A549 (cell line): ENCODE results near the gene PRRT4. TPM values are rescaled to one million over a fixed set of nuclear protein-coding genes. Genes with fewer than 3 reads are reported as not detected.
A peak's percentile ranks its signal among the peaks of the same experiment; 100 is the strongest.

Source experiments
- ATAC-seq, 2 experiments: fragments of 200-7000 bp in 1 of 2; fragments of >200 bp in 1 of 2; cut with Nextera tagmentation in 1 of 2; cut with Tn5 transposase in 1 of 2; 3 replicates each; pipeline versions ENCODE4 v1.8.0 to v1.9.1; 2018 to 2020; ENCODE audit warnings: mild to moderate bottlenecking in 1 of 2, moderate library complexity in 1 of 2
- CTCF ChIA-PET: fragments of 300-600 bp; sonication (Branson Sonifier 250); formaldehyde crosslinking; extraction: SDS; loops from one replicate; lab custom pipeline; 2021; ENCODE audit warnings: antibody characterized with exemption, inconsistent platforms; lab: Yijun Ruan, JAX
- POLR2A ChIA-PET: fragments of 350-600 bp; formaldehyde crosslinking; extraction: SDS; loops from one replicate; lab custom pipeline; 2021; ENCODE audit warnings: antibody characterized with exemption, inconsistent platforms; lab: Yijun Ruan, JAX
- DNase-seq, 2 experiments: peaks; one replicate each; pipeline versions ENCODE4 v3.0.0 to v3.0.0-alpha.2; 2011 to 2016; ENCODE audit warnings: low read depth in 1 of 2, low spot score in 1 of 2
- FAIRE-seq: peaks from 2 replicates; lab custom pipeline; 2011; peaks lifted over from hg19 to GRCh38; lab: Jason Lieb, UNC
- H3K27ac ChIP-seq, 2 experiments: fragments of >200 bp; sonication (Bioruptor Twin); formaldehyde crosslinking; 3 replicates each; pipeline ENCODE4 v1.5.1; 2016 to 2017
- H3K4me1 ChIP-seq: fragments of >200 bp; sonication (Bioruptor Twin); formaldehyde crosslinking; 3 replicates; pipeline ENCODE4 v1.6.1; 2016
- H3K4me2 ChIP-seq: fragments of >200 bp; sonication (Bioruptor Twin); formaldehyde crosslinking; 3 replicates; pipeline ENCODE4 v1.6.1; 2016
- H3K4me3 ChIP-seq: fragments of >200 bp; sonication (Bioruptor Twin); formaldehyde crosslinking; 3 replicates; pipeline ENCODE4 v1.5.1; 2016
- H3K9me3 ChIP-seq: fragments of >200 bp; sonication (Bioruptor Twin); formaldehyde crosslinking; 3 replicates; pipeline ENCODE4 v1.6.1; 2016
- CHD4 ChIP-seq: fragments of 200-600 bp; sonication (generic); IDR thresholded peaks from 2 replicates; pipeline ENCODE4 v1.6.1; 2016; ENCODE audit warnings: antibody characterized with exemption, mild to moderate bottlenecking, borderline replicate concordance
- CTCF ChIP-seq: fragments of >200 bp; sonication (Bioruptor Twin); formaldehyde crosslinking; IDR thresholded peaks from 3 replicates; pipeline ENCODE4 v1.5.1; 2016
- EHF ChIP-seq: fragments of 250-450 bp; sonication (Bioruptor Pico); IDR thresholded peaks from 2 replicates; pipeline ENCODE4 v1.5.0; 2020; ENCODE audit warnings: mild to moderate bottlenecking
- ESRRA ChIP-seq: fragments of 150-350 bp; IDR thresholded peaks from 2 replicates; pipeline ENCODE4 v1.6.1; 2014; ENCODE audit warnings: mild to moderate bottlenecking, low read length, borderline replicate concordance
- FOSB ChIP-seq: fragments of 250-450 bp; sonication (Bioruptor Pico); IDR thresholded peaks from 2 replicates; pipeline ENCODE4 v1.5.0; 2020; ENCODE audit warnings: mild to moderate bottlenecking, moderate library complexity
- GATA3 ChIP-seq: IDR thresholded peaks from 2 replicates; pipeline ENCODE4 v1.6.1; 2012; ENCODE audit warnings: borderline replicate concordance
- HEYL ChIP-seq: fragments of 250-450 bp; sonication (Bioruptor Pico); IDR thresholded peaks from 2 replicates; pipeline ENCODE4 v1.8.0; 2021; ENCODE audit warnings: mild to moderate bottlenecking, moderate library complexity
- HOXB13 ChIP-seq: fragments of 250-450 bp; sonication (Bioruptor Pico); IDR thresholded peaks from 2 replicates; pipeline ENCODE4 v1.5.0; 2020; ENCODE audit warnings: low read depth, mild to moderate bottlenecking, moderate library complexity
- KDM1A ChIP-seq: fragments of 200-600 bp; sonication (generic); IDR thresholded peaks from 2 replicates; pipeline ENCODE4 v1.6.1; 2016; ENCODE audit warnings: low read depth, mild to moderate bottlenecking
- KDM5A ChIP-seq: fragments of 200-600 bp; sonication (generic); IDR thresholded peaks from 2 replicates; pipeline ENCODE4 v1.6.1; 2016; ENCODE audit warnings: antibody characterized with exemption, mild to moderate bottlenecking
- MAX ChIP-seq: IDR thresholded peaks from 2 replicates; pipeline ENCODE4 v1.6.1; 2012
- MYC ChIP-seq: IDR thresholded peaks from 2 replicates; pipeline ENCODE4 v1.6.1; 2012; ENCODE audit warnings: mild to moderate bottlenecking, inconsistent platforms, low read length, improper control_type of control experiment, borderline replicate concordance
- NR3C1 ChIP-seq: fragments of >200 bp; sonication (Bioruptor Twin); formaldehyde crosslinking; IDR thresholded peaks from 3 replicates; pipeline ENCODE4 v1.6.1; 2017
- PHF8 ChIP-seq: fragments of 200-600 bp; sonication (generic); IDR thresholded peaks from 2 replicates; pipeline ENCODE4 v1.6.1; 2016; ENCODE audit warnings: low read depth, mild to moderate bottlenecking, antibody characterized with exemption, moderate library complexity, borderline replicate concordance
- POLR2A ChIP-seq: IDR thresholded peaks from 2 replicates; pipeline ENCODE4 v1.6.1; 2012; ENCODE audit warnings: mild to moderate bottlenecking, low read length
- RAD21 ChIP-seq, 2 experiments: fragments of >200 bp in 1 of 2; sonication (Bioruptor Twin) in 1 of 2; formaldehyde crosslinking in 1 of 2; IDR thresholded peaks in 1 of 2; conservative IDR thresholded peaks in 1 of 2; 2 replicates in 1 of 2; 3 replicates in 1 of 2; pipeline ENCODE4 v1.6.1; 2012 to 2018; ENCODE audit warnings: inconsistent platforms in 1 of 2
- RFX5 ChIP-seq: fragments of 450-650 bp; IDR thresholded peaks from 2 replicates; pipeline ENCODE4 v1.7.1; 2014; ENCODE audit warnings: antibody characterized with exemption, mild to moderate bottlenecking, moderate library complexity
- SMC3 ChIP-seq: fragments of >200 bp; sonication (Bioruptor Twin); formaldehyde crosslinking; IDR thresholded peaks from 3 replicates; pipeline ENCODE4 v1.6.1; 2018; ENCODE audit warnings: inconsistent platforms
- TFCP2L1 ChIP-seq: fragments of 250-450 bp; sonication (Bioruptor Pico); IDR thresholded peaks from 2 replicates; pipeline ENCODE4 v1.5.0; 2021; ENCODE audit warnings: mild to moderate bottlenecking
- TP53 ChIP-seq: fragments of 250-450 bp; sonication (Bioruptor Pico); IDR thresholded peaks from 2 replicates; pipeline ENCODE4 v1.5.0; 2021; ENCODE audit warnings: mild to moderate bottlenecking, moderate library complexity
- ZSCAN20 ChIP-seq: fragments of 250-450 bp; sonication (Bioruptor Pico); IDR thresholded peaks from 2 replicates; pipeline ENCODE4 v1.8.0; 2022; ENCODE audit warnings: mild to moderate bottlenecking, moderate library complexity
- WGBS: methylation state at CpG from one replicate; pipeline ENCODE4 v1.1.6; 2017; ENCODE audit errors: missing lambda C conversion rate; 5-methylcytosine and 5-hydroxymethylcytosine counted together
- polyA plus RNA-seq, 4 experiments: library from polyadenylated mRNA; depleted of rRNA in 3 of 4; stranded (reverse); fragments of >200 nt; fragmentation: RNase III in 1 of 4; extraction: RNeasy Plus Mini Kit Qiagen cat#74134 plus additional on column Dnase treatment in 1 of 4; gene quantifications; 2 replicates in 3 of 4; 3 replicates in 1 of 4; pipeline ENCODE4 v1.2.3, GENCODE V29; 2011 to 2017
- TF ChIP-seq, protein P1 (sequence below): fragments of 250-450 bp; sonication (Bioruptor Pico); IDR thresholded peaks from 2 replicates; pipeline ENCODE4 v1.5.0; 2021; ENCODE audit warnings: mild to moderate bottlenecking, moderate library complexity, borderline replicate concordance
- TF ChIP-seq, protein P2 (sequence below): fragments of >200 bp; sonication (Bioruptor Twin); formaldehyde crosslinking; IDR thresholded peaks from 3 replicates; pipeline ENCODE4 v1.6.1; 2016
- TF ChIP-seq, protein P3 (sequence below): IDR thresholded peaks from 2 replicates; pipeline ENCODE4 v1.6.1; 2012

PRRT4 gene
- polyA plus RNA-seq, 2 of the 4 experiments (the other 2 are of a cell fraction), result 0.15 to 0.18 TPM

DNA sequence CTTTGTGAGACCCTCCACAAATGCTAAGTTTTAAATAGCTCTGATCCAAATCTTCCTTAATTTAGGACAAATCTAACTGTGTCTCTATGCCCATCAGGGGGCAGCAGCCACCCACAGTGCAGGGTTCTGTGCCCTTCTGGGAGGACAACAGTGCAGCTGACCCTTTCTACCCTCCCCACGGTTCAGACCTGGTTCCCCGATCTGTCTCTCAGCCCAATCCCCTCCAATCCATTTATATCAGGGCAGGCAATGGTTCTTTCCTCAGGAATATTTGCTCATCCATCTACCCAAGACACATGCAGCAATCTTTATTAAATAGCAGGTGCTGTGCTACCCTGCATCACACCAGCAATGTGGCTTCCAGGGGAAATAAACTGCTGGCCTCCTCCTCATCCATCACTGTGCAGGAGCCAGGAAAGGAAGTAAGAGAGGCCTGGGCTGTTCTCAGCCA is 13.8 kb downstream of the PRRT4 start:
- 0% methylated on average over 2 of the region's 2 CpGs for WGBS
- FAIRE-seq, result no peak
- TF ChIP-seq SMC3 (peak; percentile 65), ESRRA (no peak), POLR2A (no peak), RAD21 (conservative IDR thresholded peaks at IDR 0.05 in 1 of 2, IDR thresholded peaks at IDR 0.05 in 1 of 2) (peak; percentile 87 to 94), CTCF (peak; percentile 87)
- peak; percentile 61 to 63 for DNase-seq
- ChIA-PET CTCF (interaction anchor here (0.6 to 13.5 kb wide), 32 partner anchors 9 to 1619 kb away, joined by 3 to 800 read pairs (median 5); partner anchors contain the start of gene PRRT4), POLR2A (interaction anchor here (0.9 to 1.3 kb wide), 2 partner anchors 41 to 62 kb away, joined by 3 to 13 read pairs; partner anchors contain the start of gene IMPDH1)
- Histone ChIP-seq H3K4me1 (peaks cover 5% of the 10 kb centered on the region; the same call in 2 of the 3 replicates), H3K4me3 (no peak overlapping the region), H3K4me2 (no peak overlapping the region), H3K27ac (no peak overlapping the region), H3K9me3 (no peaks in the 10 kb centered on the region)
- ATAC-seq, result peak; percentile 66 to 77; a peak in 5 of 6 replicates

- H3K27ac ChIP-seq, result peak overlapping the region in 1 of 2 experiments; percentile 89; a peak in 3 of 6 replicates
- TF ChIP-seq ZSCAN20 (CRISPR knock-in tag) (no peak), NR3C1 (no peak), HOXB13 (CRISPR knock-in tag) (no peak)
- CTCF ChIA-PET, result interaction anchor here (0.7 to 13.5 kb wide), 6 partner anchors 22 to 541 kb away, joined by 3 to 800 read pairs (median 8); no protein-coding TSS in a partner anchor
- ATAC-seq (no peak), FAIRE-seq (no peak), DNase-seq (no peak)
- H3K9me3 ChIP-seq, result no peaks in the 10 kb centered on the region
- peak overlapping the region; percentile 88 for H3K4me2 ChIP-seq
- peak overlapping the region; percentile 94; the same call in 2 of the 3 replicates for H3K4me3 ChIP-seq
- POLR2A ChIA-PET, result interaction anchor here (0.7 to 1.7 kb wide), 8 partner anchors 9 to 65 kb away, joined by 3 to 6 read pairs (median 3); partner anchors contain the start of gene IMPDH1
- WGBS, result 74% methylated on average over 5 of the region's 5 CpGs
- peaks cover 20% of the 10 kb centered on the region; the same call in 2 of the 3 replicates for H3K4me1 ChIP-seq
These were observed 17.1 kb downstream of the PRRT4 start for GRCh38 chr7:128344431-128344774.

GRCh38 chr7:128343554-128344430 is 17.7 kb downstream of the PRRT4 start, which contains the start of gene RBM28:
Gene RBM28 (minus strand): TSS chr7:128343908. CDS start chr7:128343793, 115 bp downstream.
- Histone ChIP-seq H3K4me3 (peak within 1 kb of the TSS; percentile 94), H3K9me3 (no peaks in the 10 kb centered on the region), H3K27ac (peak within 1 kb of the TSS; percentile 89 to 94), H3K4me1 (peaks cover 20% of the 10 kb centered on the region; the same call in 2 of the 3 replicates), H3K4me2 (peak within 1 kb of the TSS; percentile 99)
- ChIA-PET POLR2A (interaction anchor here (0.6 to 1.7 kb wide), 16 partner anchors 8 to 423 kb away, joined by 3 to 6 read pairs (median 3); partner anchors contain the start of gene IMPDH1), CTCF (interaction anchor here (0.9 to 13.5 kb wide), 5 partner anchors 23 to 539 kb away, joined by 3 to 800 read pairs (median 11); no protein-coding TSS in a partner anchor)
- WGBS, result 13% methylated on average over 42 of the region's 49 CpGs
- no peak for FAIRE-seq
- DNase-seq, result peak; percentile 92 to 98
- peak; percentile 87 to 95 for ATAC-seq
- TF ChIP-seq FOSB (CRISPR knock-in tag) (no peak), CHD4 (no peak), PHF8 (peak; percentile 99), MYC (peak; percentile 46; the same call in 1 of the 2 replicates), TP53 (CRISPR knock-in tag) (0 out of 2 replicates have a peak, but pooled peaks have one; percentile 66), EHF (no peak), KDM5A (peak; percentile 86), MAX (peak; percentile 98), RFX5 (peak; percentile 54; the same call in 1 of the 2 replicates), POLR2A (peak; percentile 96), HEYL (CRISPR knock-in tag) (no peak), GATA3 (peak; percentile 48; the same call in 1 of the 2 replicates), KDM1A (no peak), TFCP2L1 (CRISPR knock-in tag) (0 out of 2 replicates have a peak, but pooled peaks have one; percentile 57)
- TF ChIP-seq, protein P1, sequence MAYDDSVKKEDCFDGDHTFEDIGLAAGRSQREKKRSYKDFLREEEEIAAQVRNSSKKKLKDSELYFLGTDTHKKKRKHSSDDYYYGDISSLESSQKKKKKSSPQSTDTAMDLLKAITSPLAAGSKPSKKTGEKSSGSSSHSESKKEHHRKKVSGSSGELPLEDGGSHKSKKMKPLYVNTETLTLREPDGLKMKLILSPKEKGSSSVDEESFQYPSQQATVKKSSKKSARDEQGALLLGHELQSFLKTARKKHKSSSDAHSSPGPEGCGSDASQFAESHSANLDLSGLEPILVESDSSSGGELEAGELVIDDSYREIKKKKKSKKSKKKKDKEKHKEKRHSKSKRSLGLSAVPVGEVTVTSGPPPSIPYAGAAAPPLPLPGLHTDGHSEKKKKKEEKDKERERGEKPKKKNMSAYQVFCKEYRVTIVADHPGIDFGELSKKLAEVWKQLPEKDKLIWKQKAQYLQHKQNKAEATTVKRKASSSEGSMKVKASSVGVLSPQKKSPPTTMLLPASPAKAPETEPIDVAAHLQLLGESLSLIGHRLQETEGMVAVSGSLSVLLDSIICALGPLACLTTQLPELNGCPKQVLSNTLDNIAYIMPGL (CRISPR knock-in tag), result peak; percentile 65; the same call in 1 of the 2 replicates
- TF ChIP-seq, protein P2, sequence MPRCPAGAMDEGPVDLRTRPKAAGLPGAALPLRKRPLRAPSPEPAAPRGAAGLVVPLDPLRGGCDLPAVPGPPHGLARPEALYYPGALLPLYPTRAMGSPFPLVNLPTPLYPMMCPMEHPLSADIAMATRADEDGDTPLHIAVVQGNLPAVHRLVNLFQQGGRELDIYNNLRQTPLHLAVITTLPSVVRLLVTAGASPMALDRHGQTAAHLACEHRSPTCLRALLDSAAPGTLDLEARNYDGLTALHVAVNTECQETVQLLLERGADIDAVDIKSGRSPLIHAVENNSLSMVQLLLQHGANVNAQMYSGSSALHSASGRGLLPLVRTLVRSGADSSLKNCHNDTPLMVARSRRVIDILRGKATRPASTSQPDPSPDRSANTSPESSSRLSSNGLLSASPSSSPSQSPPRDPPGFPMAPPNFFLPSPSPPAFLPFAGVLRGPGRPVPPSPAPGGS, result peak; percentile 72; the same call in 1 of the 3 replicates
- TF ChIP-seq, protein P3, sequence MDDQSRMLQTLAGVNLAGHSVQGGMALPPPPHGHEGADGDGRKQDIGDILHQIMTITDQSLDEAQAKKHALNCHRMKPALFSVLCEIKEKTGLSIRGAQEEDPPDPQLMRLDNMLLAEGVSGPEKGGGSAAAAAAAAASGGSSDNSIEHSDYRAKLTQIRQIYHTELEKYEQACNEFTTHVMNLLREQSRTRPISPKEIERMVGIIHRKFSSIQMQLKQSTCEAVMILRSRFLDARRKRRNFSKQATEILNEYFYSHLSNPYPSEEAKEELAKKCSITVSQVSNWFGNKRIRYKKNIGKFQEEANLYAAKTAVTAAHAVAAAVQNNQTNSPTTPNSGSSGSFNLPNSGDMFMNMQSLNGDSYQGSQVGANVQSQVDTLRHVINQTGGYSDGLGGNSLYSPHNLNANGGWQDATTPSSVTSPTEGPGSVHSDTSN, result 0 out of 2 replicates have a peak, but pooled peaks have one; percentile 12
